ENCODE data around the gene GSKIP.

The GSKIP gene

DNA sequence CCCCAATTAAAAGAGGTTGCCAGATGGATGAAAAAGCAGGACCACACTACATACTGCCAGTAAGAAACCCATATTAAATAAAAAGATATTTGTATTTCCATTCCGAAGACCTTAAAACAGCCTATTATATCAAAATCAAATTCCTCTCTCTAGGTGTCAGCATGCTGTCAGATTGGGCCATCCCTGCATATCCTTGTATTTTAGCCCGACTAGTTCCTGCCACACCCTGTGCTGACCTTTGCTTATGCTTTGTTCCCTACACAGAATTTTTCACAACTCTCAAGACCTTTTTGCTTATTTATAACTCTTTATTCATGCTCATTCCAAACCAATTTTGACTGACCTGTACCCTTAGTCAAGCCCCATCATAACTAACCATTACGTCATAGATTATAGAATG lies 12.8 kb downstream of the GSKIP start:
- TF ChIP-seq, protein P1, sequence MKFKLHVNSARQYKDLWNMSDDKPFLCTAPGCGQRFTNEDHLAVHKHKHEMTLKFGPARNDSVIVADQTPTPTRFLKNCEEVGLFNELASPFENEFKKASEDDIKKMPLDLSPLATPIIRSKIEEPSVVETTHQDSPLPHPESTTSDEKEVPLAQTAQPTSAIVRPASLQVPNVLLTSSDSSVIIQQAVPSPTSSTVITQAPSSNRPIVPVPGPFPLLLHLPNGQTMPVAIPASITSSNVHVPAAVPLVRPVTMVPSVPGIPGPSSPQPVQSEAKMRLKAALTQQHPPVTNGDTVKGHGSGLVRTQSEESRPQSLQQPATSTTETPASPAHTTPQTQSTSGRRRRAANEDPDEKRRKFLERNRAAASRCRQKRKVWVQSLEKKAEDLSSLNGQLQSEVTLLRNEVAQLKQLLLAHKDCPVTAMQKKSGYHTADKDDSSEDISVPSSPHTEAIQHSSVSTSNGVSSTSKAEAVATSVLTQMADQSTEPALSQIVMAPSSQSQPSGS (tag by site-specific recombination; IDR thresholded peaks at IDR 0.05; ENCODE audit: low read depth): peak; percentile 35; the same call in 1 of the 2 replicates
- TF ChIP-seq ZNF214 (tag by site-specific recombination; IDR thresholded peaks at IDR 0.05; ENCODE audit: borderline replicate concordance): no peak
- ChIA-PET POLR2A (no interaction called here), CTCF (no interaction called here)
- Histone ChIP-seq H3K27ac (ENCODE audit: extremely low read depth, low read depth, low read length) (no peak overlapping the region), H3K36me3 (ENCODE audit: control insufficient read depth in 2 of 2, insufficient read depth in 1 of 2, low read length in 2 of 2) (no peaks in the 10 kb centered on the region), H3K4me1 (ENCODE audit: control insufficient read depth, insufficient read depth, low read length) (no peaks in the 10 kb centered on the region), H3K9me3 (ENCODE audit: control insufficient read depth, insufficient read depth, low read depth, low read length) (no peaks in the 10 kb centered on the region), H3K4me3 (ENCODE audit: low read depth, low read length) (no peak overlapping the region)

- no peak for TF ChIP-seq ZBTB44 (tag by site-specific recombination; IDR thresholded peaks at IDR 0.05)
- no peak for TF ChIP-seq MZF1 (tag by site-specific recombination; IDR thresholded peaks at IDR 0.05; ENCODE audit: borderline replicate concordance)
- no peak for TF ChIP-seq ZNF132 (tag by site-specific recombination; IDR thresholded peaks at IDR 0.05; ENCODE audit: borderline replicate concordance)
- TF ChIP-seq ZFHX2 (tag by site-specific recombination; conservative IDR thresholded peaks at IDR 0.05): no peak
- TF ChIP-seq ZBTB11 (tag by site-specific recombination; conservative IDR thresholded peaks at IDR 0.05; ENCODE audit: low read depth): no peak
- TF ChIP-seq ZNF521 (tag by site-specific recombination; IDR thresholded peaks at IDR 0.05): no peak
- TF ChIP-seq AEBP2 (tag by site-specific recombination; IDR thresholded peaks at IDR 0.05; ENCODE audit: borderline replicate concordance): no peak
- TF ChIP-seq ZBTB17 (tag by site-specific recombination; IDR thresholded peaks at IDR 0.05): no peak
- TF ChIP-seq ZNF266 (tag by site-specific recombination; IDR thresholded peaks at IDR 0.05; ENCODE audit: low read depth): no peak
- no peak for TF ChIP-seq ZNF223 (tag by site-specific recombination; IDR thresholded peaks at IDR 0.05)
- TF ChIP-seq ZNF777 (tag by site-specific recombination; IDR thresholded peaks at IDR 0.05; ENCODE audit: borderline replicate concordance): no peak
- no peak for TF ChIP-seq ZNF155 (tag by site-specific recombination; IDR thresholded peaks at IDR 0.05)
- no peak for TF ChIP-seq ZNF513 (tag by site-specific recombination; IDR thresholded peaks at IDR 0.05)
- ChIA-PET POLR2A (no interaction called here), CTCF (interaction anchor here (1.2 kb wide), 1 partner anchor 105 kb away, joined by 3 read pairs; no protein-coding TSS in a partner anchor)
- Histone ChIP-seq H3K4me1 (ENCODE audit: control insufficient read depth, insufficient read depth, low read length) (no peaks in the 10 kb centered on the region), H3K4me3 (ENCODE audit: low read depth, low read length) (no peak overlapping the region), H3K9me3 (ENCODE audit: control insufficient read depth, insufficient read depth, low read depth, low read length) (no peaks in the 10 kb centered on the region), H3K36me3 (ENCODE audit: control insufficient read depth in 2 of 2, insufficient read depth in 1 of 2, low read length in 2 of 2) (peaks cover 9 to 28% of the 10 kb centered on the region in 2 experiments), H3K27ac (ENCODE audit: extremely low read depth, low read depth, low read length) (no peak overlapping the region)
Observed at GRCh38 chr14:96380735-96381134, 17.4 kb downstream of the GSKIP start.
